GM19240 (cell line): ENCODE results near the gene MLXIP.
"Not testable (repeated sequence)": the region's sequence is repeated elsewhere in the genome, so short reads cannot be mapped to it uniquely, and the experiment has no call there.

Experiments used
- DNase-seq: peaks from one replicate; pipeline ENCODE4 v3.0.0; 2011; ENCODE audit warnings: low spot score; ENCODE audit not compliant: insufficient read length

The MLXIP gene

GRCh38 chr12:122051231-122051876 is 27.2 kb upstream of the MLXIP start:
- DNase-seq: no peak

DNA sequence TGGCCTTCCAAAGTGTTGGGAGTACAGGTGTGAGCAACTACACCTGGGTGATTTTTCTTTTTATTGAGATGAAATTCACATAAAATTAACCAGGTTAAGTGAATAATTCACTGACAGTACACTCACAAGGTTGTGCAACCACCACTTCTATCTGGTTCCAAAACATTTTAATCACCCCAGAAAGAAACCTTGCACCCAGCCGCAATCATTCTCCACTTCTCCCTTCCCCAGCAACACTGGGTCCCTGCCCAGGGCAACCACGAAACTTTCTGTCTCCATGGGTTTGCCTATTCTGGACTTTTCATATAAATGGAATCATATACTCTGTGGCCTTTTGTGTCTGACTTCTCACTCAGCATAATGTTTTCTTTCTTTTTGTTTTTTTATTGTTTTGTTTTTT is 26.3 kb upstream of the MLXIP start:
- DNase-seq: no peak

DNA sequence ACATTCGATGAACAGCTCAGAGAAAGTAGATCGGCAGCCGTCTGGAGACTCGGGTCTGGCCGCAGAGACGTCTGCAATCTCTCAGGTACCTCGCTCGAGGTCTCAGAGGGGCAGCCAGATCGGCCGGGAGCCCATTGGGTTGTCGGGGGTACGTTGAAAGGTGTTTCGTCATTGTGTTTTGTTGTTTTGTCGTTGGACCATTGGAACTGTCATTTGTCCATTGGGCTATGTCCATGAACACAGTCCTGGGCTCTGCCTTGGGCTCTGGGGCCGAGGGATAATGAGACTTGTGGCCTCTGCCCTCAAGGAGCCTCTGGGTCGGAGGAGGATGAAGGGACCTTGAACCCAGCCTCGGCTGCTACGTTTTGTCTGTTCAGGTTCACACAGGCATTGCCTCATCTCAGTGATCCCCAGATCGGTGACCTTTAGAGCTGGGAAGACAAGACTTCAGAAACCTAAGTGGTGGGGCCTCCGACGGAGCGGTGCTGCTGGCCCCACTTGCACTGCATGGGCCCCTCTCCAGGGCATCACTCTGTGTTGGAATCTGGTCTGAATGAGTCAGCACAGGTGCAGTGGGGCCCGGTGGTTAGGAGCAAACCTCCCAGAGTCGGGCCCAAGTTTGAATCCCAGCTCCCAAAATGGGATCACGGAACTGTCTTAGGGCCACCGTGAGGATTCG is 23.6 kb upstream of the MLXIP start:
- DNase-seq: no peak

DNA sequence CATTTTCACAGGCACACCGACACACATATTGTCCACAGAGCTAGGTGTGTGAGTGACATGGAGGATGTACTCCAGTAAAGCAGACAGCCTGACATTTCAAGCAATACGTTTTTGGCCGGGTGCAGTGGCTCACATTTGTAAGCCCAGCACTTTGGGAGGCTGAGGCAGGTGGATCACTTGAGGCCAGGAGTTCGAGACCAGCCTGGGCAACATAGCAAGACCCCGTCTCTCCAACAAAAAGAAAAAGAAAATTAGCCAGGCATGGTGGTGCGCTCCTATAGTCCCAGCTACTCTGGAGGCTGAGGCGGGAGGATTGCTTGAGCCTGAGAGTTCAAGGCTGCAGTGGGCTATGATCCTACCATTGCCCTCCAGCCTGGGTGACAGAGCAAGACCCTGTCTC is 22.1 kb upstream of the MLXIP start:
- DNase-seq: not testable (repeated sequence)

GRCh38 chr12:122057007-122057735 is 21.4 kb upstream of the MLXIP start:
- no peak for DNase-seq

GRCh38 chr12:122057769-122058168 is 20.8 kb upstream of the MLXIP start:
- no peak for DNase-seq

DNA sequence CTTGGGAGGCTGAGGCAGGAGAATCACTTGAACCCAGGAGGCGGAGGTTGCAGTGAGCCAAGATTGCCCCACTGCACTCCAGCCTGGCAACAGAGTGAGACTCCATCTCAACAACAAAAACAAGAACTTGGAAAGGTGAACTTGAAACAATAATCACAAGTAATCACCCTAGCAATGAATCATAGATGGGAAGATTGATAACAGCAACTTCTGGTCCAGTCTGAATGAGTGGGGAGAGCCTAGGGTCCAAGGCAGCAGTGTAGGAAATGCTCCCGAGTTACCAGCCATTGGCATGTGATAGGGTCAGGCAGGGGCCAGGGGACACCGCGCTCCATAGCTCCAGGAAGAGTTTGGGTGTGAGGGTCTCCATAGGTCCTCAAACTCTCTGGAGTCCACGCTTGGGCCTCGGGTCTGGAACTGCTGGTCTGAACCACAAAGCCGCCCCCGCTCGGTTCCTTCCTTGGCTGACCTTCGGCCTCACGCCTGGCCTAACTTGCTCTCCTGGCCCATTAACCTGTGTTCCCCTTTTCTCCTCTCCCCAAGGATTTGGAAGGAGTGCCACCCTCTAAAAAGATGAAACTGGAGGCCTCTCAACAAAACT is 19.9 kb upstream of the MLXIP start:
- no peak for DNase-seq

DNA sequence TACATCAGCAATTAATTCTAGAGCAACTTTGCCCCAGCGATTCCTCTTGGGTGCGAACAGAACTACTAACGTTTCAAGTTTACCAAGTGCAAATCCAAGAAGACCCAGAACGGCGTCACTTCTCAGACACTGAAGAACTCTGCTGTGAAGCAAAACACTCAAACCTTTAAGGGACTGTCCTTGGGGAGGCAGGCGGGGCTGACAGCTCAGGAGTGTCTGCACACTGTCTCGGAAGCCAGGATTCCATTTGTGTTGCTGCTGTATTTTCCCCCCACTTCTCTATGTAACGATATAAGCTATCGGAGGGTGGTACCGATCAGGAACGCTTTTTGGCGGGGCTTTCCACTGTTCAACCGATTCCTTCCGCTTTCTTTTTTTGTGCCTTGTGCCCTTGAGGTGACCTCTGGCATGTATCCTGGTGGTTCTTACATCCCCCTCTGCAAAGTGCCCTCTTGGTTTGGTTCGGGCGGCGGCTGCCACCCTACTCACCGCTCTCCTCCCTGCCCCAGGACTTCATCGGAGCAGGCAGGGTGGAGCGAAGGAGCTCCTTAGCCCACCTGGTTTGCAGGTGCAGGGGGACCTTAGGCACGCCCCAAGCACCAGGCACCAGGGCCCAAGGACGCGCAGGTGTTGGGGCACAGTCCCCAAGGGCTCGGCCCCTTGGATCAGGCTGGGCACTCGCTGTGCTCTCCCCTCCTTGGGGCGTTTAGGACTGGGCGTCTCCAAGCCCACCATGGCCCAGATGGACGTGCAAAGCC is 19.2 kb upstream of the MLXIP start:
- no peak for DNase-seq

DNA sequence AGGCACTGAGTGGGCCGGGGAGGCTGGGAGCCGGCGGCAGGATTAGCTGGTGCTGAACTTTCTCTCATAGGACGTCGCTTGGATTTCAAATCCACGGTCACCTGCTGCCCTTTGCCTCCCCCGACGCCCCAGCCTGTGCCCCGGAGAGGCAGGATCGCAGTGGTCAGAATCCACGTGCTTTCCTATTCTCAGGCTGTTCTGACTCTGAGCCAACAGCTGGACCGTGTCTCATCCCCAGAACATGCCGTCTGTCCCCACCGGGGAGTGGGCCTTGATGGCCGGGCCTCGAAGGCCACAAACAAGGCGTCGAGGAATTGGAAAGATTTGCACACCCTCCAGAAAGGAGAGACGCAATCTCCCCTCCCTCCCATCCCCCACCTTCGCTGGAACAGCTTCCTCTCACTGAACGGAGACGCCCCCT is 18.5 kb upstream of the MLXIP start:
- no peak for DNase-seq

DNA sequence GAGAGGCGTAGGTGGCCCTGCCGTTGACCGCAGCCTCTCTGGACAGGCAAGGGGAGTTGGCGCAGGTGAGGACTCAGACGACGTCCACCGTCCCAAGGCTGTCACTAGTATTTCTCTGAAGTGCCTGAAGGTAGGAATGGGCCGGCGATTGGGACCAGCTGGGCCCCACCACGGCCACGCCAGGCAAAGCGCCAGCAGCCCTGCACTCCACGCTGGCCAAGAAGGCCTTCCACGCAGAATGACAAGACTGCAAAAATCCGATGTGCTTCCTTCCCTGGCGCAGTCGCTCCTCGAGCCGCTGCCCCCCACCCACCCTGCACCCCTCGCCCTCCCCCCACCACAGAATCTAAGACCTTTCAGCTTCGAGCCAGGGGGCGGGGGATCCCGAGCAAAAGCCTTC is 17.3 kb upstream of the MLXIP start:
- DNase-seq: no peak

GRCh38 chr12:122062832-122063693 is 15.5 kb upstream of the MLXIP start:
- DNase-seq: no peak

DNA sequence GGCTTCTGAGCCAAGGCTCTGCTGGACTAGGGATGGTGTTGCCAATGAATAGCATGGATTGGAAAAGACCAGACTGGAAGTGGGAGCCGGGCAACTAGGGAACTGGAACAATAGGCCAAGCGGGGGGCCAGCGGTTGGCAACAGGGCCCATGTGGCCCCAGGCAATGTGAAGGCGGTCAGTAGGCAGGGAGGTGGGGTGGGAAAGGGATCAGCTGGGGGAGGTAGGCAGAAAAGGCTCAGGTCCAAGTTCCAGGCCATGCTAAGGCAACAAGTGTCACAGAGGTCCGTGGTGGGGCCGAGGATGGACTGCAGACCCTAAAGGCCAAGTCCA is 14.9 kb upstream of the MLXIP start:
- no peak for DNase-seq

GRCh38 chr12:122064025-122064777 is 14.4 kb upstream of the MLXIP start:
- DNase-seq: peak; percentile 58

DNA sequence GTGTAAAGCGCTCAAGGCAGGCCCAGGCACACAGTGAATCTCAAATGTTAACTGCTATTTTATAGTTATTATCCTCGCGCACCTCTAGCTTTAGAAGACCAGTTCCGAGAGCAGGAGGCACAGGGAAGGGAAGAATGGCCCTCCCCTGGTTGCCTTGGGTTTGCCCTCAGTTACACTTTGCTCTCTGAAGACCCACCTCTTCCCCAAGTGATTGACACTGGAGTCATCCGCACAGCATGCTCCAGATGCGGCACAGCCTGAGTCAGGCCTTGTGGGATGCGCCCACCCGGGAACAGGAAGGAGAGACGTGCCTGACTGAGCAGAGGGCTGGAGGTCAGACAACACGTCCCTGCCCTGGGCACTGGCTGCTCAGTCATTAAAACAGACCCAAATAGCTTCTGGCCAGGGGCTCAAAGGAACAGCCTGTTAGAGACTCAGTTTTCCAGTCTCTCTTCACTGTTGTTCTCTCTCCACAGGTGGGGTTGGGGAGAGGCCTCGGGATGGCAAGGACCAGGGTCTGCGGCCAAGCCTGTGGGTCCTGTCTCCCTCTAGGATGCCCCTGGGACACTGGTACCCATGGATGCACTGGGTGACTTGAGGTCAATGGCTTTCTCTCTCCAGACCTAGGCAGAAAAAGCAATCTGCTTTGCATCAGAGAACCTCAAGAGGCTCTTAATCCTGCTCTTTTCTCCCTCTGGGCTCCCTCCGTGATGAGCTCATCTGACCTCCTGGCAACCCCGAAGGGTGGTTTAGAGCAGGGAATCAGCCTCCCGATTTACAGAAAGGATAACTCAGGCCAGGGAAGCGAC is 13.6 kb upstream of the MLXIP start:
- DNase-seq: no peak

- no peak for DNase-seq
Observed at GRCh38 chr12:122067548-122067947, 11.0 kb upstream of the MLXIP start.

- peak; percentile 83 for DNase-seq
Observed at GRCh38 chr12:122067966-122068365, 10.6 kb upstream of the MLXIP start.

DNA sequence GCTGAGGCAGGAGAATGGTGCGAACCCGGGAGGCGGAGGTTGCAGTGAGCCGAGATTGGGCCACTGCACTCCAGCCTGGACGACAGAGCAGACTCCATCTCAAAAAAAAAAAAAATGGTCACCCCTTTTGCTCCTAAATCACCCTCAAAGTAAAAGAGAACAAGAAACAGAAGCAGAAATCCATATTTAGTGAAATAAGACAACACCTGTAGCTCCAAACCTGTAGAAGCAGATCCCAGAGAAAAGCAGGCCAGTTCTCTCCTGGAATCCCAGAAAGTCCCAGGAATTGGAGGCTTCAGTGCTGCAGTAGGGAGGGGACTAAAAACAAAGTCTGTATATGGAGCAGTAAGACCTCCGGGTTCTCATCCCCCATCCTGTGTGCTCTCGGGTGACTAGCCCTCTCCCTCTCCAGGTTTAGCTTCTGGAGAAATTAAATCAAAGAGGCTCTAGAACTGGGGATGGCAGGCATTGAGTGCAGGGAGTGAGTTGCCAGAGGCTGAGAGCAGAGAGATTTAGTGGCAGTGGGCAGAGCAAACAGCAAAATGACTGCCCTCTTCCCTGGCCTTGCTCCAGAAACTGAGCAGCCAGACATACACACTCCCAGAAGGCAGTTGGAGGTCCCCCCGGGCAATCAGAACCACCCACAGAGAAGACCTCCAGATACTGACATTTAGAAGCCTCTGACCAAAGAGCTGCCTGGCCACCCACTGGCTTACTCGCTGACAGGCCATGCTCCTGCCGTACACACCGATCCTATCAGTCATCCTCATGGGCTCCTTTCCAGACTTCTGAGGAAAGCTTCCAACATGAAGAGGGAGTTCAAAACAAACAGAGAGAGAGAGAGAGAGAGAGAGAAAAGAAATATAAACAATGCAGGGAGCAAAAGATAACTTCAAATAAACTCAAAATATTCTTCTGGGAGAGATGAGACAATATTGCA is 6.3 kb upstream of the MLXIP start:
- DNase-seq: no peak

DNA sequence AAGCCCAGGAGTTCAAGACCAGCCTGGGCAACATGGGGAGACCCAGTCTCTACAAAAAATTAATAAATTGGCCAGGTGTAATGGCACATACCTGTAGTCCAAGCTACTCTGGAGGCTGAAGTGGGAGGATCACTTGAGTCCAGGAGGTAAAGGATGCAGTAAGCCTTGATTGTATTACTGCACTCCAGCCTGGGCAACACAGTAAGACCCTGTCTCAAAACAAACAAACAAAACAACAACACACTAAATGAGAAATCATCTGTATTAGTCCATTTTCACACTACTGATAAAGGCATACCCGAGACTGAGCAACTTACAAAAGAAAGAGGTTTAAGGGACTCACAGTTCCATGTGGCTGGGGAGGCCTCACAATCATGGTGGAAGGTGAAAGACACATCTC is 4.7 kb upstream of the MLXIP start:
- DNase-seq: no peak
